Measurements from ENCODE around the gene VPS37C. TPM values are rescaled to one million over a fixed set of nuclear protein-coding genes. Genes with fewer than 3 reads are reported as not detected.

Gene VPS37C
- polyA plus RNA-seq, 2 of the 4 experiments (the other 2 are of a cell fraction) = 8.9 to 11.3 TPM

- ATAC-seq (no peak), FAIRE-seq (no peak), DNase-seq (ENCODE audit: low read depth in 1 of 2, low spot score in 1 of 2) (no peak)
- ChIA-PET POLR2A (no interaction called here), CTCF (interaction anchor here (0.6 to 4.8 kb wide), 6 partner anchors 9 to 357 kb away, joined by 3 to 26 read pairs (median 4); no protein-coding TSS in a partner anchor)
- Histone ChIP-seq H3K27ac (no peak overlapping the region), H3K9me3 (no peaks in the 10 kb centered on the region), H3K4me2 (no peak overlapping the region), H3K4me3 (no peak overlapping the region), H3K4me1 (0 out of 3 replicates have a peak, but pooled peaks cover 4% of the 10 kb centered on the region)
- no peak for TF ChIP-seq E2F6 (IDR thresholded peaks at IDR 0.05; ENCODE audit: borderline replicate concordance, low read depth)
- TF ChIP-seq EHMT2 (IDR thresholded peaks at IDR 0.05; ENCODE audit: low read depth) = no peak
- 84% methylated on average over 5 of the region's 5 CpGs for WGBS (ENCODE audit: missing lambda C conversion rate)
Measured at GRCh38 chr11:61132646-61133045, 28.6 kb downstream of the VPS37C start.

- Histone ChIP-seq H3K4me3 (no peak overlapping the region), H3K27ac (no peak overlapping the region), H3K9me3 (no peaks in the 10 kb centered on the region), H3K4me1 (0 out of 3 replicates have a peak, but pooled peaks cover 4% of the 10 kb centered on the region), H3K4me2 (no peak overlapping the region)
- FAIRE-seq = no peak
- CTCF ChIA-PET = interaction anchor here (1.1 to 4.8 kb wide), 5 partner anchors 10 to 357 kb away, joined by 3 to 26 read pairs (median 4); no protein-coding TSS in a partner anchor
- no peak for ATAC-seq
- WGBS (ENCODE audit: missing lambda C conversion rate) = 96% methylated on average over 15 of the region's 19 CpGs
- POLR2A ChIA-PET = no interaction called here
- TF ChIP-seq POLR2AphosphoS2 (conservative IDR thresholded peaks at IDR 0.05; ENCODE audit: low read length) (no peak), ATOH8 (CRISPR knock-in tag; IDR thresholded peaks at IDR 0.05; ENCODE audit: low read depth) (no peak), ZNF302 (CRISPR knock-in tag; IDR thresholded peaks at IDR 0.05) (no peak), PHF8 (IDR thresholded peaks at IDR 0.05; ENCODE audit: borderline replicate concordance, low read depth) (no peak), TFCP2L1 (CRISPR knock-in tag; IDR thresholded peaks at IDR 0.05) (no peak), RFX5 (IDR thresholded peaks at IDR 0.05) (no peak), HMGXB4 (CRISPR knock-in tag; IDR thresholded peaks at IDR 0.05; ENCODE audit: borderline replicate concordance) (no peak), JUNB (IDR thresholded peaks at IDR 0.05) (no peak), CHD4 (IDR thresholded peaks at IDR 0.05; ENCODE audit: borderline replicate concordance) (no peak), NPAS2 (CRISPR knock-in tag; IDR thresholded peaks at IDR 0.05; ENCODE audit: borderline replicate concordance) (no peak), MAX (IDR thresholded peaks at IDR 0.05) (no peak), CTCF (IDR thresholded peaks at IDR 0.05) (no peak), EHF (CRISPR knock-in tag; IDR thresholded peaks at IDR 0.05) (no peak)
- no peak for DNase-seq (ENCODE audit: low read depth in 1 of 2, low spot score in 1 of 2)
Measured at GRCh38 chr11:61131998-61132555, 29.1 kb downstream of the VPS37C start.

GRCh38 chr11:61131586-61131985, 29.6 kb downstream of the VPS37C start:
- FAIRE-seq = no peak
- DNase-seq (ENCODE audit: low read depth in 1 of 2, low spot score in 1 of 2) = no peak
- Histone ChIP-seq H3K4me2 (no peak overlapping the region), H3K4me1 (0 out of 3 replicates have a peak, but pooled peaks cover 4% of the 10 kb centered on the region), H3K27ac (no peak overlapping the region), H3K4me3 (no peak overlapping the region), H3K9me3 (no peaks in the 10 kb centered on the region)
- 94% methylated on average over 10 of the region's 14 CpGs for WGBS (ENCODE audit: missing lambda C conversion rate)
- POLR2A ChIA-PET = no interaction called here
- no peak for ATAC-seq
- CTCF ChIA-PET = interaction anchor here (4.6 to 4.8 kb wide), 2 partner anchors 11 to 300 kb away, joined by 26 to 44 read pairs; no protein-coding TSS in a partner anchor
- TF ChIP-seq NPAS2 (CRISPR knock-in tag; IDR thresholded peaks at IDR 0.05; ENCODE audit: borderline replicate concordance) (no peak), BCL3 (IDR thresholded peaks at IDR 0.05) (no peak), RCOR1 (IDR thresholded peaks at IDR 0.05; ENCODE audit: low read depth, low read length) (no peak), CBX2 (IDR thresholded peaks at IDR 0.05; ENCODE audit: borderline replicate concordance, low read depth) (no peak), JUNB (IDR thresholded peaks at IDR 0.05) (no peak), BHLHE40 (IDR thresholded peaks at IDR 0.05; ENCODE audit: low read depth, low read length) (no peak), PBX3 (IDR thresholded peaks at IDR 0.05) (no peak)
